Measurements from ENCODE around the gene INA.
"Not testable (repeated sequence)": the region's sequence is repeated elsewhere in the genome, so short reads cannot be mapped to it uniquely, and the experiment has no call there.

The INA gene

DNA sequence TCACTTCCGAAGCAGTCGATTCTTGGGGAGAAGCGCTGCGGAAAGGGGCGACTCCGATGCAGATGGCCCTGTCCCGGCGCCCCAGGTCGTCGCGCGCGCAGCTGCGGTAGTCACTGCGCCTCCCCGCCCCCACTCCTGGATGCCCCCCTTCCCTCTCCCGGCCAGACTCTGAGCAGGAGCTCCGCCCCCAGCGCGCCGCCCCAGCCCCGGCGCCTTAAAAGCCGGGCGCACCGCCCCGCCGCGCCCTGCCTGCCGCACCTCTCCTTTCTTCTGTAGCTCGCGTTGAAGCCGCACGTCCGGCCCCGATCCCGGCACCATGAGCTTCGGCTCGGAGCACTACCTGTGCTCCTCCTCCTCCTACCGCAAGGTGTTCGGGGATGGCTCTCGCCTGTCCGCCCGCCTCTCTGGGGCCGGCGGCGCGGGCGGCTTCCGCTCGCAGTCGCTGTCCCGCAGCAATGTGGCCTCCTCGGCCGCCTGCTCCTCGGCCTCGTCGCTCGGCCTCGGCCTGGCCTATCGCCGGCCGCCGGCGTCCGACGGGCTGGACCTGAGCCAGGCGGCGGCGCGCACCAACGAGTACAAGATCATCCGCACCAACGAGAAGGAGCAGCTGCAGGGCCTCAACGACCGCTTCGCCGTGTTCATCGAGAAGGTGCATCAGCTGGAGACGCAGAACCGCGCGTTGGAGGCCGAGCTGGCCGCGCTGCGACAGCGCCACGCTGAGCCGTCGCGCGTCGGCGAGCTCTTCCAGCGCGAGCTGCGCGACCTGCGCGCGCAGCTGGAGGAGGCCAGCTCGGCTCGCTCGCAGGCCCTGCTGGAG, at the start of gene INA:
Gene INA, plus strand, starts transcription at position 243 of the 817 bp plus-strand sequence. Its CDS starts 74 bp downstream, at position 317.
- peak; percentile 20 to 51 for DNase-seq

DNA sequence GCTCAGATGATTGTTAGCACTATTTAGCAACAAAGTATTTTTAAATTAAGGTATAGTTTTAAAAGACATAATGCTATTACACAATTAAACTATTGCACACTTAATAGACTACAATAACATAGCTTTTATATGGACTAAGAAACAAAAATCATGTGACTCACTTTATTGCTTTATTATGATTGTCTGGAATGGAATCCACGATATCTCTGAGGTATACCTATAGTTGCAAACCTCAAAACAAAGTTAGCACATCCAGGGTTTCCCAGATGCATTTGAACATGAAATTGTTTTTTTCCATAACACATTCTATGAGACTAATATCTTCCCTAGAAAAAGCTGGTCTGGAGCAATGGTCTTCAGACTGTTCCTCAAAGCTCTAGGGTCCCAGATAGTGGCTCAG, 49.5 kb upstream of the INA start:
- no peak for DNase-seq

DNA sequence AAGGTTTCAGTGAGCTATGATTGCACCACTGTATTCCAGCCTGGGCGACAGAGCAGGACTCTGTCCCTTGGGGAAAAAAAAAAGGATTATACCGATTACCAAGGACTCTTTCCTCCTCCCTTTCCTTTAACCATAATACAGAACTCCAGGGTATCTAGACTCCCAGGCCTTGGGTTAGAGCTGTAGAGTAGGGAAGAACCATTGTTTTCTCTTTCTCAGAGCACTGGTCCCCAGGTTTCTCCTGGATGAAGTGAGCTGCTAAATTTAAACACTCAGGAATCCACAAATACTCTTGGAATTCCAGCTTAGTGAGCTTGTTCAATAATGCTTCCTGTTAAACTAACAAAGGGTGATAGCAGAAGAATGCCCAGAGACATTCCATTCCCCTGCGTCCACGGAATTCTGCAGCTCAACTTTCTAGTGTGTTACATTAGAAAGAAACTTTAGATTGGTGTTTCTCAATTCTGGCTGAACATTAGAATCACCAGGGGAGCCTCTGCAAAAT, 45.8 kb upstream of the INA start:
- no peak for DNase-seq

DNA sequence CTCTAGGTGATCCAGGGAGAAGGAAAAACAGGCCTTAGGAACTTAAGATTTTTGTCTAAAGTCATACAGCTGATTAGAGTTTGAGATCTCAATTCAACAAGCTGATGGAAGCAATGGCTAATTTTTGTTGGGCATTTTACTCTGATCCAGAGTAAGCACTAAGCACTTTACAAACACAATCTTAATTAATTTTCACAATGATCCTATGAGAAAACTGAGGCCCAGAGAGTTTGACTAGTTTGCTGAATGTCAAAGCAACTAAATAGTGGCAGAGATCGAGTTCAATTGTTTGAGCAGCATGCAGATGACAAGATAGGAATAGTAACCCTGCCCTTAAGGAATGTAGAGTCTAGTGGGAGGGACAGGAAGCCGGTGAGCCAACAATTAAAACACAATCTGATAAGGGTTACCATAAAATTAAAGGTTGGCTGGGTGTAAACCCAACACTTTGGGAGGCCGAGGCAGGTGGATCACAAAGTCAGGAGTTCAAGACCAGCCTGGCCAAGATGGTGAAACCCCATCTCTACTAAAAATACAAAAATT, 44.7 kb upstream of the INA start:
- no peak for DNase-seq

DNA sequence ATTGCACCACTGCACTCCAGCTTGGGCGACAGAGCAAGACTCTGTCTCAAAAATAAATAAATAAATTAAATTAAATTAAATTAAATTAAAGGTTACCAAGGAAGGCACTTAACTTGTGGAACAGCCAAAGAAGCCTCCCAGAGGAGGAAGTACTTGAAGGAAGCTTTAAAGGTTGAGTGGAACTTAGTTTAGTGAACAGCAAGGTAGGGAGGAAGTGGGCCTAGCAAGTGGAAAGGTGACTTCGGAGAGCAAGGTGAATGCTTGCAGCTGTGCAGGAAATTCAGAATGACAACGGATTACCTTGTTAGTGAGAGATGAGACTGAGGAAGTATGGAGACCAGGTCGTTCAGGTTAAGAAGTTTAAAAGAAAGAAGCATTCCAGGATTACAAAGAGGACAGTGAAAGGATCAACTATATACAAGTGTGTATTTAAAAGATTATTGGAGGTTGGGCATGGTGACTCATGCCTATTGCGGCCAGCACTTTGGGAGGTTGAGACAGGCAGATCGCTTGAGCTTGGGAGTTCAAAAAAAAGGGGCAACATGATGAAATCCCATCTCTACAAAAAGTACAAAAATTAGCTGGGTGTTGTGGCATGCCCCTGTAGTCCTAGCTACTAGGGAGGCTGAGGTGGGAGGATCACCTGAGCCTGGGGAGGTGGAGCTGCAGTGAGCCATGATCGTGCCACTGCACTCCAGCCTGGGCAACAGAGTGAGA, 44.0 kb upstream of the INA start:
- DNase-seq = no peak

DNA sequence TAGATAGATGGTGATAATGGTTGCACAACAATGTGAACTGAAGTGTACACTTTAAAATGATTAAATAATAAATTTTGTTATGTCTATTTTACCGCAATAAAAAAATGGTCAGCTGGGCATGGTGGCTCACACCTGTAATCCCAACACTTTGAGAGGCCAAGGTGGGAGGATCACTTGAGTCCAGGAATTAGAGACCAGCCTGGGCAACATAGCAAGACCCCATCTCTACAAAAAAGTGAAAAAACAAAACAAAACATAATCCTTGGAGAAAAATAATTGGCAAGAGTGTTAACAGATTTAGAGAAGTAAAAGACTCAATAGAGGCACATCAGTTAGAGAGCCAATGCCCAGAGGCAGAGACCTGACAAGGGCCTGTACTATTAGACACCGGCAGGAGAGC, 41.2 kb upstream of the INA start:
- no peak for DNase-seq

DNA sequence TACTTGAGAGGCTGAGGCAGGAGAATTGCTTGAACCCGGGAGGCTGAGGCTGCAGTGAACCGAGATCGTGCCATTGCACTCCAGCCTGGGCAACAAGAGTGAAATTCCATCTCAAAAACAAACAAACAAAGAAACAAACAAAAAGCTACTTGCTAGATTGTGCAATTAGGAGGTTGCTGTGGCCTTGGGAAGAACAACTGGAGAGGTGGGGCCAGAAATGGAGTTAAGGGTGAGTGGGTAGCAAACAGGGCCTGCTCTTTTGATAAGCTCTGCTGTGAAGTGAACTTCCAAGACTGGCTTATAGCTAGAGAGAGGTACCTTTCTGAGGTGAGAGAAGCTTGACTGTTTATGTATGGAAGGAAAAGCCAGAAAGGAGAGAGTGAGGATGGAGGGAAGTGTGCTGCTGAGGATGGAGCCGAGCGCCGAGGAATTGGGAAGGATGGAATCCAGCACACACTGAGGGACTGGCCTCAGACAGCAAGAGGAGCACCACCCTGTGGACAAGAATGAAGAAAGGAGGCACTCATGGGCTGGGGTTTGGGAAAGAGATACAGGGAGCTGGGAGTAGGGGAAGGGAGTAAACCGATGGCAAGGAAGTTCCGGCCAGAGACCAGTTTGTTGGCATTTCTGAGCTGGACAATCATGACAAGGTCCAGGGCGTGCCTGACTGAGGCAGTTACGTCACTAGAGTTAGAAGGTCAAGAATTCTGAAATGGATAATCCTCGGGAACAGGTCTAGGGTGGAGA, 38.3 kb upstream of the INA start:
- no peak for DNase-seq

DNA sequence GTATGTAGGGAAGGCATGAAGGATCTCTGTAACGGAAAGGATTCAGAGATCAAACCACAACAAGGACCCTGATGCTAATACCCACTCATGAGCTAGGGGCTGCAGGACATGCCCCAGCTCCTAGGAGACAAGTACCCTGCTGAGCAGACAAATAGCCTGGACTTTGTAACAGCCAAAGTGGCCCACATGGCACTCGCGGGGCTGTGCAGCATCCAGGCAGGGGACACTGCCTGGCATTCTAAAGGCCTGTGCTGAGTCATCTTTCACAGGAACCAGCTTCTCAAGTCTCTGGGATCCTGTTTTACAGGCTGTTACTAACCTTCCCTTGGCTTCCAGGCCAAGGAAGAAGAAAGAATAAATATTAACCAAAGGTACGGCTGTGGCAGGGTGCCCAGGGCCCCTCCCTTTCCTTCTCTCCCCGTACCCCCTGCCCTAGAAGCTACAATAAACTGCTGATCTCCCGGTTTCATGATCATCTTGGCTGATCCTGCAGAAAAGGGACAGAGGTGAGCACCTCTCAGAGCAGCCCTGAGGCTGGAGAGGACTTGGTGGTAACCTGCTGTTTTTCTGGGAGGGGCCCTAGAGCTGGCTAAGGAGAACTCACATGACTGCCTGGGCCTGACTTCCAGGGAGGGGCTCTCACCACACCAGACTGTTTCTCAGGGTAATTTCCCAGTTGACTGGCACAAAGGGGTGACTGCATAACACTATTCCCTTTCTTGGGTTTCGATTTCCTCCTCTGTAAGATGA, 35.5 kb upstream of the INA start:
- DNase-seq = no peak

DNA sequence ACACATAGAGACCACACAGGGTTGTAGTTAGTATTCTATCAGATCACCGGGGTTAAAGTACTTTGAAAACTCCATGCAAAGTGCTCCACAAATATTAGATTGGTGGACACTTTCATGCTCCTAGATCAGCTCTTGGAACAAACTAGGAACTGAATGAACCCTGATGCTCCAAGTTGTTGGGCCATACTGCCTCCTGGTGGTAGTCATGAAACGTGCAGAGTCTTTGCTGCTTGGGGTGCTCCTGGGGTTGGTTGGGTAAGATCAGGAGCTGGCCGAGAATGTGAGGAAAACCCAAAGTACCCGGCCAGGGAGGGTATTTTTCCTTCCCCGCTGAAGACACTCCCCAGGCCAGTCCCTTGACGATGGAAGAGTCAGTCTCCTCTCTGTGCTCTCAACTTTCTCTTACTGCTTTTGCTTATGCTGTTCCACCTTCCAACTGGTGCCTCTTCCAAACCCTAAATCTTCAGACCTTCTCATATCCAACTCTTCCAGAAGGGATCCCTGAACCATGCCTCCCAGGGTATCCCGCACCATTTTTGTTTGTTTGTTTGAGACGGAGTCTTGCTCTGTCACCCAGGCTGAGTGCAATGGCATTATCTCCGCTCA, 32.2 kb upstream of the INA start:
- DNase-seq = peak; percentile 64 to 68

DNA sequence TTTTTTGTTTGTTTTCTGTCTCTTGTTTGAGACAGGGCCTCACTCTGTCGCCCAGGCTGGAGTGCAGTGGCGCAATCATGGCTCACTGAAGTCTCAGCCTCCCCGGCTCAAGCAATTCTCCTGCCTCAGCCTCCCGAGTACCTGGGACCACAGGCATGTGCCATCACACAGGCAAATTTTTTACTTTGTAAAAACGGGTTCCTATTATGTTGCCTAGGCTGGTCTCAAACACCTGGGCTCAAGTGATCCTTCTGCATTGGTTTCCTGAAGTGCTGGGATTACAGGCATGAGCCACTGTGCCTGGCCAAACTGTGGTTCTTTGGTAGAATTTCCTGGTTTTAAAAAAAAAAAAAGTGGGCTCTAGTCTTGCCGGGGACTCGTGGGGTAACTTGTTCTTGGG, 31.4 kb upstream of the INA start, which contains the start of gene RPEL1:
Gene RPEL1, plus strand, starts transcription at position 301 of the 400 bp plus-strand sequence. CDS start 110 bp downstream, outside the sequence.
- DNase-seq = not testable (repeated sequence)

DNA sequence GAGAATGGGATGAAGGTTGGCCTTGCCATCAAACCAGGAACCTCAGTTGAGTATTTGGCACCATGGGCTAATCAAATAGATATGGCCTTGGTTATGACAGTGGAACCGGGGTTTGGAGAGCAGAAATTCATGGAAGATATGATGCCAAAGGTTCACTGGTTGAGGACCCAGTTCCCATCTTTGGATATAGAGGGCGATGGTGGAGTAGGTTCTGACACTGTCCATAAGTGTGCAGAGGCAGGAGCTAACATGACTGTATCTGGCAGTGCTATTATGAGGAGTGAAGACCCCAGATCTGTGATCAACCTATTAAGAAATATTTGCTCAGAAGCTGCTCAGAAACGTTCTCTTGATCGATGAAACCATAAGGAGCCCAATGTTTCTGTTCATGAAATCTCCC, 30.6 kb upstream of the INA start:
- DNase-seq = no peak

DNA sequence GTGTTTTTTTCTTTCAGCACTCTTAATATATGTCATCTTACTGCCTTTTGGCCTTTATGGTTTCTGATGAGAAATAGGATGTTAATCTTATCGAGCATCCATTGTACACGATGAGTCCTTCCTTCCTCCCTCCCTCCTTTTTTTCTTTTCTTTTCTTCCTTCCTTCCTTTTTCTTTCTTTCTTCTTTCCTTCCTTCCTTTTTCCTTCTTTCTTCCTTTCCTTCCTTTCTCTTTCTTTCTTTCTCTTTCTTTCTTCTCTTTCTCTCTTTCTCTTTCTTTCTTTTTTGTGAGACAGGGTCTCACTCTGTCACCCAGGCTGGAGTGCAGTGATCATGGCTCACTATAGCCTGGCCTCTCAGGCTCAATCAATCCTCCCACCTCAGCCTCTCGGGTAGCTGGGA, 22.8 kb upstream of the INA start:
- DNase-seq = no peak

DNA sequence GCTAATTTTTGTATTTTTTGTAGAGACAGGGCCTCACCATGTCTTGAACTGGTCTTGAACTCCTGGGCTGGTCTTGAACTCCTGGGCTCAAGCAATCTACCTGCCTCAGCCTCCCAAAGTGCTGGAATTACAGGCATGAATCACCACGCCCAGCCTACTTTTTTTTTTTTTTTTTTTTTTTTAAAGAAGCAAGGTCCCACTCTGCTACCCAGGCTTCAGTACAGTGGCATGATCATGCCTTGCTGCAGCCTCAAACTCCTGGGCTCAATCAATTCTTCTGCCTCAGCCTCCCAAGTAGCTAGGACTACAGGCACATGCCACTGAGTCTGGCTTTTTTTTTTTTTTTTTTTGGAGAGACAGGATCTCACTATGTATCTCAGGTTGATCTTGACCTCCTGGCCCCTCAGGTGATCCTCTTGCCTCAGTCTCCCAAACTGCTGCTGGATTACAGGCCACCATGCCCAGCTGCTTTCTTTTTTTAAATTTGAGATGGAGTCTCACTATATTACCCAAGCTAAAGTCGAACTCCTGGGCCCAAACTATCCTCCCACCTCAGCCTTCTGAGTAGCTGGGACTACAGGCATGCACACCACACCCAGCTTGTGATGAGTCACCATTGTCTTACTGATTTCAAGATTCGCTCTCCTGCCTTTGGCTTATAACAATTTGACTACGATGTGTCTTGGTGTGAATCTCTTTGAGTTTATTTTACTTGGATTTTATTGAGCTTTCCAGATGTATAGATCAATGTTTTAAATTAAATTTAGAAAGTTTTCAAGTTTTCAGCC, 22.2 kb upstream of the INA start:
- DNase-seq = no peak

DNA sequence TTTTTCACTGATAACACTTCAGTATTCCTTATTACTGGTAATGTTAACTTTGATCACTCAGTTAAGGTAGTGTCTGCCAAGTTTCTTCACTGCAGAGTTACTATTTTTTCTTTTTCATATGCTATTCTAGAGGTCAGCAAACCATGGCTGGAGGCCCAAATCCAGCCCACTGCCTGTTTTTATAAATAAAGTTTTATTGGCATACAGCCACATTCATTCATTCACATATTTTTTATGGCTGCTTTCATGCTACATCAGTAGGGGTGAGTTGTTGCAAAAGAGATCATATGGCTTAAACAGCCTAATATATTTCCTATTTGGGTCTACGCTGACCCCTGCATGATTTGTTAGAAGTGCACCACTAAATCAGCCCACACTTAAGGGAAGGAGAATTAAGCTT, 20.3 kb upstream of the INA start:
- DNase-seq = no peak

DNA sequence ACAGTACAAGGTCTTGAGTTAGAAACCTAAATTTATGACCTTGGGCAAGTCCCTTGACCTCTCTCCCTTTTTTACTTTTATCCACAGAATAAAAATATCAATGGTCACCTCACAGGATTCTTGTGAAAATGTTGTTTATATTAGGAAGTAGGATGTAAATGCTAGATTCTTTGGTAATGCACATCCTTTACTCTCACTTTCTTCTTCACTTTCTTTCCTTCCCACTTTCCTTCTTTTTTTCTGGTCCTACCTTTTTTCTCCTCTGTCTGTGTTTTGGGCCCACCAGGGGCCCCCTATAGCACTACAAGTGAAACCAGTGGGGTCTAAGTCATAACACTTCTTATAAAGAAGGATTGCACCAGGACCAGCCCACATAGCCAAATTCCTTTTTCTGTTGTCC, 19.1 kb upstream of the INA start:
- DNase-seq = no peak

DNA sequence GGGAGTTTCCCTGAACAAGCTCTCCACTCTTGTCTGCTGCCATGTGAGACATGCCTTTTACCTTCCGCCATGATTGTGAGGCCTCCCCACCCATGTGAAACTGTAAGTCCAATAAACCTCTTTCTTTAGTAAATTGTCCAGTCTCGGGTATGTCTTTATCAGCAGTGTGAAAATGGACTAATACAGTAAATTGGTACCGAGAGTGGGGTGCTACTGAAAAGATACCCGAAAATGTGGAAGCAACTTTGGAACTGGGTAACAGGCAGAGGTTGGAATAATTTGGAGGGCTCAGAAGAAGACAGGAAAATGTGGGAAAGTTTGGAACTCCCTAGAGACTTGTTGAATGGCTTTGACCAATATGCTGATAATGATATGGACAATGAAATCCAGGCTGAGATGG, 18.0 kb upstream of the INA start:
- DNase-seq = not testable (repeated sequence)

DNA sequence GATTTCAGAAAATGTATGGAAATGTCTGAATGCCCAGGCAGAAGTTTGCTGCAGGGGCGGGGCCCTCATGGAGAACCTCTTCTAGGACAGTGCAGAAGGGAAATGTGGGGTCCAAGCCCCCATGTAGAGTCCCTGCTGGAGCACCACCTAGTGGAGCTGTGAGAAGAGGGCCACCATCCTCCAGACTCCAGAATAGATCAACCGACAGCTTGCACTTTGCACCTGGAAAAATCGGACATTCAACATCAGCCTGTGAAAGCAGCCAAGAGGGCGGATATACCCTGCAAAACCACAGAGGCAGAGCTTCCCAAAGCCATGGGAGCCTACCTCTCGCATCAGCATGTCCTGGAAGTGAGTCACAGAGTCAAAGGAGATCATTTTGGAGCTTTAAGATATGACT, 16.9 kb upstream of the INA start:
- DNase-seq = no peak

DNA sequence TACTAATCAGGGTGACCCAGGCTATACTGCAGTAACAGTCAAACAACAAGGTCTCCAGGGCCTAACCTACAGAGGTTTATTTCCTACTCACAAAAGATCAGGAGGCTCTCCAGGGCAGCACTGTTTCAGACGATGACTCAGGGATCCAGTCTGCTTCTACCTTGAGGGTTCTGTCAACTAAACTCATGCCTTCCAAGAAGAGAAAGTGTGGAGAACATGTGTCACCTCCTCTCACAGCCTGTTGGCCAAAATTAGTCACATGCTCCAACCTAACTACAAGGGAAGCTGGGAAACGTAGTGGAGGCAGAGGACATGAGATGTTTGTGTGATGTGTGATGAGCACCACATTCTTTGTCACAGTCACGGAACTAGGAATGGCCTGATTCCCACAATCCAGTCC, 14.7 kb upstream of the INA start:
- no peak for DNase-seq

DNA sequence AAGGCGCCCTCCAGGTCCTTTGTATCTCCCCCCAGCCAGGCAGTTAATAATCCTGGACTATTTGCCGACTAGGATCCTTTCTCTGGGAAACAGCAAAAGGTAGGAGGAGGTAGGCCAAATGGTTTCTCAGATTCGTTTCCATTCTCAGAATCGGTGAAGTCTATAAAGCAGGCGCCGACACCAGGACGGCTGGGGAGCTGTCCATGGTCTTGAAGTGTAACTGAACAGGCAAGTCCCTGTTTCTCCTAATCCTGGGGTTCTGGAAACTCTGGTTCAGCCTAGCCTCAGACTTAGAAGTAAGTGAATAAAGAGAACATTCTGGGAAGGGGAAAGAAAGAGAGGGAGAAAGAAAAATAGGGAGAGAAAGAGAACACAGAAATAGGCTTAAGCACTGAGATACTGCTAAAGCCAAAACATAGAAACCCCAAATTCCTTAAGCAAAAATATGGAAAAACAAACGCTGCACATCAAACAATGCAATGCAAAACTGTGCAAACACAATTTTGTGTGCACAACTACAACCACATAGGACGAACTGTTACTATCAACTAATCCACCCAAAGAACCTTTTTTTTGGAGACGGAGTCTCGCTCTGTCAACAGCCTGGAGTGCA, 11.1 kb upstream of the INA start:
- peak; percentile 33 to 39 for DNase-seq

DNA sequence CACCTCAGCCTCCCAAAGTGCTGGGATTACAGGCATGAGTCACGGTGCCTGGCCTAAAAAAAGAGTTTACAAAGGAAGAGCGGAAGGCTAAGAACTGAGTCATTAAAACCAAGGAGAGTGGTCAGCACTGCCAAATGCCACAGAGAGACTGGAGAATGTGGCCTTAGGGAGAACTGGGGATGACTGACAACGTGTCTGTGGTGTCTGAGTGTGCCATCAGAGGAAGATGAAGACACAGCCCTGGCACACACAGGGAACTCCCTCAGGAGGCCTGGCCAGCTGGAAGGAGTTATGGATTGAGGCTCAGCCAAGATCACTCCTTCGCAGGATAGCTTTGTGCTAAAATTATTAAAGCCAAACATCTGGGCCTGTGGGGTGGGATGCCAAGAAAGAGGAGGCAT, 3.9 kb upstream of the INA start:
- no peak for DNase-seq

Data from stimulated activated CD4-positive, alpha-beta T cell treated with anti-CD3 and anti-CD28 coated beads, Interleukin-2, amount 100 ng/mL, for 24 hours (primary cell).